SKM-1 (cell line): ENCODE data around the gene GALNT14.

ENCODE experiments used
- DNase-seq: peaks from one replicate; lab custom pipeline; 2025; ENCODE audit not compliant: unreplicated experiment; lab: John Stamatoyannopoulos, UW

GALNT14 gene

GRCh38 chr2:31136732-31137131 is 1.5 kb downstream of the GALNT14 start:
- DNase-seq: no peak

DNA sequence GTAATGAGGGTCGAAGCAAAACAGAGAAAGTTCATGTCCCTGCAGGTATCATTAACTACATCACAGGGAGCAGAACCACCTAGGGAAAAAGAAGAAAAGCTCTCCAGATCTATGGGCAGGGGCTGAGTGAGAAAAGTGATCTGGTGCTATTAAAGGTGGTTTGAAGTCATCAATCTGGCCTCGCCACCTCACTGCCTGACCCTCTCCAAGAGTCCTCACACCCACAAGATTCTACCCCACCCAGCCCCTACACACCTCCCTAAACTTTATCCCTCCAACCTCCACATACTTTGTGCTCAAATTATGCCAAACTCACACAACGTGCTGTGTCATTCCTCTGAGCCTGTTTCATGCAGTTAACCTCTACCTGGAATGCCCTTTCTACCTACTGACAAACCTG is 2.2 kb downstream of the GALNT14 start:
- no peak for DNase-seq

DNA sequence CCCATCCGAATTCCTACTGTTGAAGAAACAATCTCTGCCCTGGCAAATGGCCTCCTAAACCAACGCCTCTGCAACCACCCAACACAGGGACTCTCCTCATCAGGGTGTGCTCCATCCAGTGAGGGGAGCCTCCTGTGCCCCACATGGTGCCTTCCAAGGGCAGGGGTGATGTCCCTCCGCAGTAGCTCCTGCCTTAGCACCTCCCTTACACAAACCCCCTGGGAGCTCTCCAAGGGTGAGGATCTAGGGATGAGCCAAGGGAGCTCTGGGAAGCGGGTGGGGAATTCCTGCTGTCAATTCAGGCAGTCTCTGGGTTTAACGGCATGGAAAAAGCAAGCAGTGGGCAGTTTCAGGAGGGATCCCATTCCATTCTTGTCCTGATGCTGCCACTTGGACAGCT is 3.8 kb downstream of the GALNT14 start:
- no peak for DNase-seq

GRCh38 chr2:31132786-31133185 is 5.5 kb downstream of the GALNT14 start:
- no peak for DNase-seq

GRCh38 chr2:31131871-31132270 is 6.4 kb downstream of the GALNT14 start:
- DNase-seq: no peak

- DNase-seq: no peak
These were observed 8.7 kb downstream of the GALNT14 start for GRCh38 chr2:31129375-31130171.

- DNase-seq: no peak
These were observed 10.3 kb downstream of the GALNT14 start for GRCh38 chr2:31127931-31128330.

DNA sequence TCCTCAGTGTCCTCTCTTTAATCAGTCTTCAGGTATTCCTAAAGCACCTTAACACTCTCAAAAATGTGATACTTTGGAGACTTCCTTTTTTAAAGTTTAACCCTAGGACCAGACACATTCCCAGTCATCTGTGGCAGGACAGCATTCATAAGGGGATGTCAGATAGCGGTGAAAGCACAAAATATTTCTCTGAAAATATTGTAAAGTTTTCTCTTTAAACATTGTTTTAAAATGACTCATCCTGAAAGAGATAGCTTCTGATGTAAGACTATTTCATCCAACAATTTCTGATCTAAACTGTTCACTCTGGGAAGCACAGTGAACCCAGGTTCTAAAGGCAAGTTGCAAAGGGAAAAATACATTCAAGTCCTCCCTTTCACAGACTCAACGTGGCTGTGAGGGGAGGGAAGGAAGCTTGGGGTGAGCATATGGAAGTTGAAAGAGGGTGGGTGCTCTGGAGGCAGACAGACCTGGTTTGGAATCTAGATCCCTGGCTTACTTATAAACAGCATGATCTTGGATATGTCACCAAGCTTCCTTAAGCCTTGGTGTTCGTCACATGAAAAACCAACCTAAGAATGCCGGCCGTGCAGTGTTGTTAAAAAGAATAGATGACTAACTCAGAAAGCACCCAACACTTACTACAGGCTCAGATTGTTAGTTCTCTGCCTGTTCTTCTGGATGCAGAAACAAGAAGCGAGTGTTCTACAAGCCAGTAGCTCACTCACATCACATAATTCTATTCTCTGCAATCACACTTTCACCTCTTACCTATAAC is 12.1 kb downstream of the GALNT14 start:
- no peak for DNase-seq

GRCh38 chr2:31124904-31125303 is 13.3 kb downstream of the GALNT14 start:
- DNase-seq: no peak

GRCh38 chr2:31122133-31122532 is 16.1 kb downstream of the GALNT14 start:
- DNase-seq: no peak

DNA sequence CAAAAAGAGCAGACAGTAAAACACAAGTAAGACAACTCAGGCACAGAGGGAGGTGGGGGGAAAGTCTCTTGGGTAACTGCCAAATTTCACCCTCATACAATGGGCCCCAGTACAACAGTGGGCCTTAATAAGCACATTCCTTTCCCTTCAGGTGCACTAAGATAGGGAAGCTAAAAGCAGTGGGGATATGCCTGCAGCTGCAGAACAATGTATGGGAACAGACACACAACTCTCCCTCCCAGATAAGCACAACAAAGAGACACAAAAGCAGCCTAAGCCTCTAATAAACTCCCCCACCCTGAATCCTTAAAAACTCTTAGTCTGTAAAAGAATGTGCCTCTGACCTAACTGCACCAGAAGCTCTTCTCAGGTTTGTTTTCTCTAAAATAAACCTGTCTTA is 24.5 kb downstream of the GALNT14 start:
- no peak for DNase-seq

- no peak for DNase-seq
These were observed 25.7 kb downstream of the GALNT14 start for GRCh38 chr2:31112544-31112943.

GRCh38 chr2:31110998-31111397 is 27.2 kb downstream of the GALNT14 start:
- DNase-seq: no peak

DNA sequence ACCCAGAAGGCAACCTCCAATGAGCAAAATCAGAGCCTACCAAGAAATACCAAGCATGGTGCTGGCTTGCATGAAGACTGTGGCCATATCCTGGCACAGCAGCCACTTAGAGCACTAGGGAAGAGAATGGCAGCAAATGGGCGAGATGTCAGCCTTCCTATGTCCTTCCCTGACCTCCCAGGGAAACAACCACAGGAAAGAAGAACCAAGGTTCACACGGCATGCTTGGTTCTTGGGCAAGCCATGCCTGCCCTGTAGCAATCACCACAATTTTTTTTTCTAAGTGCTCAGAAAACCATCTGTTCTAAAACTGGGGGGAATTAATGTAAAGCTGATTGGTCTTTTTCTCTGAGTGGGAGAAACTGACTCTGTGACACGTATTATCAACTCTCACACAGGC is 27.8 kb downstream of the GALNT14 start:
- no peak for DNase-seq

GRCh38 chr2:31109633-31110192 is 28.5 kb downstream of the GALNT14 start:
- no peak for DNase-seq

- DNase-seq: no peak
These were observed 29.5 kb downstream of the GALNT14 start for GRCh38 chr2:31108561-31109286.

DNA sequence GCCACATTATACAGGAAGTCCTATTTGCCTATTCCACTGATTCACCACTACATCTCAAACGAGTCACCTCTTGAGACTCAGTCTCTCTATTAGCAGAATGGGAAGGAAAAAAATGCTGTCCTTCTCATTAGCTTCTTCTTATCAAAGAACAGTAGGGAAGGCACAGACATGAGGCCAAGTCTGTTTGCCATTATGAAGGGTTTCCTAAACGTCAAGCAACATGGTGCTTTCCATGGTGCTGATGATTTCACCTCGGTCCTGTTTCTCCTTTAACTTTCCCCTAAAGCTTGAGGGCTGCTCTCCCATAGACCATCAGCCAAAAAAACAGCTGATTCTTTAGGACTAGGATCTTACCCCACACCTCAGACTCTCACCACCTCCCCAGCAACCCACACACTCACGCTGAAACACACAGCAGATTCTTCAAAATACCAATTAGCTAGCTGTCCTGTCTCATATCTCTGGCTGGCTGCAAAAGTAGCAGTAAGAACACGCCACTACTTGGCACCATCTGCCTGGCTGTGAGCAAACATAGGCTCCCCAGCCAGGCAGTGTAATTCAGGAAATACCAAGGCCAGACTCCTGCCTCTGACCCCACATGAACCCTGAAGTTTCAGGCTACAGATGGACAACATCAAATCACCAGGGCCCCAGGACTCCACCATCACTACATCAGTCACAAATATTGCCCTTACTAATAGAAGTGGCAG is 30.5 kb downstream of the GALNT14 start:
- no peak for DNase-seq

DNA sequence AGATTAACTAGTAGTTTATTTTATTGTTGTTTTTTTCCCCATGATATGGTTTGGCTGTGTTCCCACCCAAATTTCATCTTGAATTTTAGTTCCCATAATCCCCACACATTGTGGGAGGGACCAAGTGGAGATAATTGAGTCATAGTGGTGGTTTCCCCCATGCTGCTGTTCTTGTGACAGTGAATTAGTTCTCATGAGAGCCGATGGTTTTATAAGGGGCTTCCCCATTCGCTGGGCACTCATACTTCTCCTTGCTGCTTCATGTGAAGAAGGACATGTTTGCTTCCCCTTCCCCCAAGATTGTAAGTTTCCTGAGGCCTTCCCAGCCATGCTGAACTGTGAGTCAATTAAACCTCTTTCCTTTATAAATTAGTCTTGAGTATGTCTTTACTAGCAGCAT is 36.5 kb downstream of the GALNT14 start:
- no peak for DNase-seq

DNA sequence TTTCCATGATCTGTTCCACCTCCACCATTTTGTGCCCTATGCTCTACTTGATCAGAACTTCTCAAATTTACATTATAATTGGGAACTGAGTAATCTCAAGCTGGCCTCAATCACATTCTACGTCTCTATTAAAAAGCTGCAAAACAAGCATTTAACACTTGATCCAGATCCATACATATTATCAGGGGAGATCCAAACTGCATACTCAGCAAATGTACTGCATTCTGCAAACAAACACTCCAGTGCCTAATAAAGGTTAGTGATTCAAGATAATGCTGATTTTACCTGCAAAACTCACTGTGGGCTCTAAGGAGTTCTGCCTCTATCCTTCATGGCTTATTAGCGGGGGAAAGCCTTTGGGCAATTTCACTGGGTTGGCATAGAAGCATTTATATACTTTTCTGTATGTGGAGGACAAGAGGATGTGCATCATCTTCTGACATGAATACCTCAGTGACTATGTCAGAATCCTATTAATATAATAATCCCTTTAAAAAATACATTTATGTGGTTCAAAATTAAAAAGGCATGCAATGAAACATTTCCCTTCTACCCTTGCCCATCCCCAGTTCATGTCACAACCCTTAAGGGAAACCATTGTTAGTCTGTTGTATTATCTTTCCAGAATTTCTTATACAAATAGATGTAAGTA is 40.2 kb downstream of the GALNT14 start:
- DNase-seq: no peak

GRCh38 chr2:31090188-31090587 is 48.1 kb downstream of the GALNT14 start:
- DNase-seq: no peak
